ENCODE data around the gene MLLT10.
A peak's percentile ranks its signal among the peaks of the same experiment; 100 is the strongest.

MLLT10 gene

DNA sequence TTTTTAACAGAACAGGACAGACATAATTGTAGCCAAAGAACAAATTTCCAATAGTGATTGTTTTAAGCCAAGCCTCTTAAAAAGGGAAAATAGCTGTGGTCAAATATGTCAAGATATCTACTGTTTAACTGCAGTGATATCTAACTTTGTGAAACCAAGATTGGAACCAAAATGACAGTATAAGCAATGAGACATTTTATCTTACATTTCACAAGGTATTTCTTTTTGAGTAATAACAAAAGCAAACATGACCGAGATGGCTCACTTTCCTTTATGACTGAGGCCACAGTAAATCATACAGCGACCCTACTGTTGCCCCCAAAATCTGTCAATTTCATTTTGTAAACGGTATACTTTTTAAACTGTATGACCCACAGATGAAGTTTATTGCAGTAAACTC, 215.8 kb downstream of the MLLT10 start:
- no peak for FAIRE-seq

DNA sequence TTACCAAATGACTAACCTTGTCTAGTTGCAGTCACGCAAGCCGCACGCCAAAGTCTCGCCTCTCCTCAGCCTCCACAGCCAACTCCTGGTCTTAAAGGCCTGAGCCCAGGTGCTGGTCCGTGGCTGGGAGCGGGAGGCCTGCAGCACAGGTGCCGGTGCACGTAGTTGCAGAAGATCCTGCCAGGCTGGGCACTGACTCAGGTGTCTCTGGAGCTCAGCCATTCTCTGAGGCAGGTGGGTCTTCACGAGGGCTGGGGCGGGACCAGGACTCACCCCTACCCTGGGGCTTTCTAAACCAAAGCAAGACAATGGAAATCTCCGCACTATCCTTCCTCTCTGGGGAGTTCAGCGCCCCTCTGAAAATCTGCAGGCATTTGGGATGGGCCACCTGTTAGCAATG, 216.4 kb downstream of the MLLT10 start:
- no peak for FAIRE-seq

DNA sequence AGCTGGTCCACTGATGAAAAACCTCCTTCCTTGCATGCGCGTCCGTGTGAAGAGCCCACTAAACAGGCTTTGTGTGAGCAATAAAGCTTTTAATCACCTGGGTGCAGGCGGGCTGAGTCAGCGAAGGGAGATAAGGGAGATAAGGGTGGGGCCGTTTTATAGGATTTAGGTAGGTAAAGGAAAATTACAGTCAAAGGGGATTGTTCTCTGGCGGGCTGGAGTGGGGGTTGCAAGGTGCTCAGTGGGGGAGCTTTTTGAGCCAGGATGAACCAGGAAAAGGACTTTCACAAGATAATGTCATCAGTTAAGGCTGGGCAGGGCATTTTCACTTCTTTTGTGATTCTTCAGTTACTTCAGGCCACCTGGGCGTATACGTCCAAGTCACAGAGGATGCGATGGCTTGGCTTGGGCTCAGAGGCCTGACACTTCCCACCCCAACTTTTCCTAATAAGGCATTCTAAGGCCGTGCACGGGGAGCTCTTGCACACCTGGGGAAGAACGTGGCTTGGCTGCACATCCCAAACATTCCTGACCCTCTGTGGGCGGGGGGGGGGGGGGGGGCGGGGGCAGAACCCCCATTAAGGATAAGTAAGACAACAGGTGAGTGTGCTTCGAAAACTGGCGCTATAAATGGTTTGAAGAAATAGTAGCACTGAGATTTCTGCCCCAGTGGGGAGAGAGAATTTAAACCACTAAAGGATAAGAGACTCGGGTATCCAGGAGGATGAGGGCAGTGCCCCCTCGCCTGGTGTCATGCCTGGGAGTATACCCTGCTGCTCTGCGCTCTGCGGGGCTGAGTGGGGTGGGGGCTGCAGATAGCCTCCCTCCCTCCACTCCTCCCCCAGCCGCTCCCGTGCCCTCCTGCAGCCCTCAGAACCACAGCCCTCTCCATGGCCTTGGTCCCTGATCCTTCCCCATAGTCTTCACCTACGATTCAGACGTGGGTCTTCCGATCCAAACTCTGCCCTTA, 217.6 kb downstream of the MLLT10 start:
- FAIRE-seq: no peak

DNA sequence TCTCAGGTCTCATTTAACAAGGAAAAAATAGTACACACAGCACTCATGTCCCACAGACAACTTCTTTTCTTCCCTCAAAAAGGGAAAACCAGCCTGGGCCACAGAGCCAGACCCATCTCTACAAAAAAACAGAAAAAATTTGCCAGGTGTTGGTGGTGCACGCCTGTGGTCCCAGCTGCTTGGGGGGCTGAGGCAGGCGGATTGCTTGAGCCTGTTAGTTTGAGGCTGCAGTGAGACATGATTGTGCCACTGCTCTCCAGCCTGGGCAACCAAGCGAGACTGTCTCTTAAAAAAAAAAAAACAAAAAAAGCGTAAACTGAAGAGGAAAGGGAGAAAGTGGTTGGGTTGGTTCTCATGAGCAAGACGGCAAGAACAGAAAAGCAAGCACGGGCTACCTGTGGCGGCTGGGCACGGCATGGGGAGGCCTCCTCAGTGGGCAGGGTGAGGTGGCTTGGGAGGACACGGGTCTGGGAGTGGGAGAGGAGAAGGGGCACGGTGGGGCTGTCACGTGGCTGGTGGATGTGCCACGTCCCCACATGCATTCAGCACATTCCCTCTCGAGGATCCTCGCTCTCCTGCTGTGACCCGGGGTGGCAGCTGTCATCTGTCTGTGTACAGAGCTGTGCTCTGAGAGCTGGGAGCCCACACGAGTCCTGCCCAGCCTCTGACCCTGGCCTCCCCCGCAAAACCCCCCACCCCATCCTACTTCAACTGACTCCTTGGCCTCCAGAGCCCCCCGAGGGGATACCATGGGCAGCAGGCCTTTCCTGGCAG, 219.7 kb downstream of the MLLT10 start:
- FAIRE-seq: no peak

DNA sequence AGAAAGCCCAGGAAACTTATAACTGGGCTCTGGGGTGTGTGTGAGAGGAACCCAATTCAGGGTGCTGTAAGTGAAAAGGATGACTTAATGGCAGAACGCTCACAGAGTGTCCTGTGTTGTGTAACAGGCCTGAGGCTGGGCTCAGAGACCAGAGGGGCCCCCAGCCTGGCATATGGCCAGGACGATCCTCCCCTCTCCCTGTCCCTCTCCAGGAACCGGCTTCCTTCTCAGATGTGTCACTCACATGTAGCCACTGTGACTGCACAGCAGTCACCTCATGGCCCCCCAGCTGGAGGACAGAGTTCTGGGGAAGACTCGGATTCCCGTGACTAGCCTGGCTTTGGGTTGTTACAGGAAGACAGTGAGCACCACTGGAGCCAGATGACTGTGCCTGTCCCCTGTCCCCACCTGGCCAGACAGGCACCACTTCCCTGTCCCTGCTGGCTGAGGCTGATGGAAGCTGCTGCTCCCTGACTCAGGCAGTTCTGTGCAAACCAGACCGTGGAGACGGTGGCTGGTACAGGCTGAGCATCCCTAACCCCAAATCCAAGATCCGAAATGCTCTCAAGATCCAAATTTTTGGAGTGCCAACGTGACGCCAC, 220.5 kb downstream of the MLLT10 start:
- FAIRE-seq: no peak

DNA sequence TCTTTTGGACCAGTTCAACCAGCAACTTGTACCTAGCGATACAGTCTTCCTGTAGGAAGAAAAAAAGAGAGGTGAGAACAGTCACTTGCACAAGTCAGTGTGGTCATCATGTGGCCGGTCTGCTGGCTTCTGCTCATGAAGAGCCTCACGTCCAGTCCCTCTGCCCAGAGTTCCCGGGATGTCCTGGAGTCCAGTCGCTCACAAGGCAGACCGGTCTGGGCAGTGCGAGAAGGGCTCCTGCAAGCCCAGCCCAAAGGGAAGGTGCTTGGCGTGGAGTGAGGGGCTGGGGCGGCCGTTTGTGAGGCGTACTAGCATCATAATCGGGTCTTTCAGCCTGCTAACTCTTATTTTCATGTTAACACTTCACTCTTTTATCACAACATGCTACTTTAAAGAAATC, 222.7 kb downstream of the MLLT10 start:
- FAIRE-seq: no peak

DNA sequence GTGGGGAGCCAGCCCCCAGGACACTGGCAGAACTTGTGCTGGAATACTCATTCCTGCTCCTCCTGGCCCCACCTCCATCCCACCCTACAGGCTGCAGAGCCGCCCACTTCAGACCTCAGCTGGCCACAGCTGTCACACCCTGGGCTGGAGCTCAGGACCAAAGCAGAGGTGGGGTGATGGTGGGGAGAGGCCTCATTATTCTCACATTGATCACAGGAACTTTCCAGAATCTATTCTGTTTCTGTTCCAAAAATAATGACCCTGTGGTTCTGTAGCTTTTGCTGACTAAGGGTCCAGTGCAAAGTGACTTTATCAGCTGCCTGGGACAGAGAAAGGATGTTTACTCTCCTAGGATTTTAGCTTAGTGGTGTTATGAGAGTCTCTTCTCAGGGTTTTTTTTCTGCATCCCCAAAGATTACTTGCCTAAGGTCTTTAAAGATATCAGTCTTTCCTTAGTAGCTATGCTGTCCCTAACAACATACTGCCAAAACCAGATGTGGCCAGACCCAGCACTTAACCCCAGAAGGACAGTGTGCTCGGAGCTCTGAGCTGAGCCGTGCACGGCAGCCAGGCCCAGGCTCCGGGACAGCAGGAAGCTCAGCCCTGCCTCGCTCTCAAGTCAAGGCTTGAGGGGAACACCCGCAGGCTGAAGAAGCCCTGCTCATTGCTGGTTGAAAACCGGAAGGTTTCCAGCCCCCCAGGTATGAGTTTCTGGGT, 223.3 kb downstream of the MLLT10 start:
- no peak for FAIRE-seq

DNA sequence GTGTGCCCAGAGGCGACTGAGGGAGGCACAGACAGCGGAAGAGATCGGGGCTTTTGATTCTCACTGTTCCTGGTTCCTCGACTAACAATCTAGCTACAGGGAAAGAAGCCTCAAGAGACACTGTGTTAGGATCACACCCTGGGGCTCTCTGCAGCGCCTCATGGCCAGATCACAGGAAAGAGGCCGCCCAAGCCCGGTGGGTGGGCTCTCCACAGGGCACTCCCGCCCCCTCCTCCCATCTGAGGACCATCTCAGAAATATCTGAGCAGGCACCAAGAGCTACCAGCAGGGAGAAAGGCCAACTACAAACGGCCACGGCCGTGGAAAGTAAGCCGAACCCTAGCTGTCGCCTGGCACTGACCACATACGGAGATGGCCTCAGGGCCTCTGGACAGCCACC, 224.2 kb downstream of the MLLT10 start:
- FAIRE-seq: no peak

DNA sequence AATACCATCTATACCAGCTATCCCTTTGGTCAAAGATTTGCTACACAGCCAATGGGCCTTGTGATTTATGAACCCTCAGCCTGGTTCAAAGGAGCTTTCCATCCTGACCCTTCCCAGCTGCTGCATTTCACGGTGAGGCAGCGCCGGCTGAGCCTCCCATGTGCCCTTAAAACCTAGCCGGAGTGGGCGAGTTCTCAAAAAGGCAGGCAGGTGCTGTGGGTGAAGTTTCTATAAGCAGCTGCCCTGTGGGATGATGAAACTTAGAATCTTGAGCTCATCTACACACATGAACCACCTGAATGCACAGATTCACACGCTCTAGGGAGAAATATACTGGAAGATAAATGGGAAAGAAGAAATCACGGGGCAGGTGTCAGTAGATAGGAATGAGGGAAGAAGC, 224.7 kb downstream of the MLLT10 start:
- FAIRE-seq: no peak

DNA sequence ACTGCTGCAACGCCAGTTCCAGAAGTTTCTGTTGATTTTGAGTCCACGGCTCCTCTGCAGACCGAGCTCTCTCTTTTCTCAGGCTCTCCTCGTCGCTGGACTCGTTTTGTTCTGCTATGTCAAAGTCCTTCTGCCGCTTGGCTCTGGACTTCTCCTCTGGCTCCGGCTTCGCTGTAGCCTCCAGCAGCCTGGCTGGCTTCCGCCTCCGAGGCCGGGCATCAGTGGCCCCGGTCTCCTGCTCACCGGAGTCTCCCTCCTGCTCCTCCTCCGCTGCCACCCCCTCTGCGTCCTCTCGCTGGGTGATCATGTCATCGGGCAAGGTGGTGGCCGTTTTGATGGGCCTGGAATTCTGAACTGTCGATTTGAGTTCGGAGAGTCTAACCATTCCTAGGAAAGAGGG, 225.2 kb downstream of the MLLT10 start:
- no peak for FAIRE-seq

DNA sequence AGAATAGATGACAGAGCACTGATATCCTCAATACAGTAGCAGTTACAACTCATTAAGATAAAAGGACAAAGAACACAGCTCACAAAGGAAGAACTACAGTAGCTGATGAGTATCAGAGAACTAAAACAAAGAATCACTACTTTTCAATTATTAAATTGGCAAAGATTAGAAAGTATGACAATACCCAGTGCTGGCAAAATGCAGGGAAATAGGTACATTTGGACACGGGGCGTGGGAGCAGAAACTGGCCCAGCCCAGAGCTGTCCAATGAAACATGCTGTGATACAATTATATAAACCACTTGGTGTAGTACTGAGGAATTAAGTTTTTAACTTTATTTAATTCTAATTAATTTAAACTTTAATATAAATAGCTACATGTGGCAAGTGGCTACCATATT, 226.3 kb downstream of the MLLT10 start:
- no peak for FAIRE-seq

DNA sequence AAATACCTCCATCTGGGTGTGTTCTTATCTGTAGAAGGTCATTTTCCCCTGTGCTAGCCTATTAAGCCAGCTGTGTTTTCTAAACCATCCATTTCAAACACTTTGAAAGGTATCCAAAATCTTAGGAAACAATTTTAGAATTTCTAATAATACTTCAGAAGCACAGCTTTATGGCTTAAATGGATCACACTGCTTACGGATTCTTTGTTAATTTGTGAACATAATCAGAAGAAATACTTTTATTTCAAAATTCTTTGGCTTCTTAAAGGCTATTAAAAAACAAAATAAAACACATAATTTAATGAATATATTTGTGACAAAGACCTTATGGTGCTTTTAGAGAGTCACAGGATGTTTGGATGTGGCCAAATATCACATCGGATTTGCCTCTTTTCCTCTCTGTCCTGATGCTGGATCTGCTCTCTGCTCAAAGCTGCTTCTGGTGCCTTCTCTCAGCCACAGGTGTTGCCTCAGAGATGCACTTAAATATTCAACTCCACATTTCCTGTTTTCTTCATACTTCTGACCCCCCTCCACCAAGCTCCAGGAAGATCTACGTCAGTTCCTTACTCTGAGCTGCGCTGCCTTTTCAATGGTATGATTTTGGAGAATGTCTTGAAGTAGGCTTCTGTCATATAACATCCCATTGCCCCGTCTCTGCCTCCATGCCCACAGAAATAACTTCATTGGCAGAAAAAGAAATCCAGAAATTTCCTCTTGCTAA, 230.6 kb downstream of the MLLT10 start:
- FAIRE-seq: no peak

DNA sequence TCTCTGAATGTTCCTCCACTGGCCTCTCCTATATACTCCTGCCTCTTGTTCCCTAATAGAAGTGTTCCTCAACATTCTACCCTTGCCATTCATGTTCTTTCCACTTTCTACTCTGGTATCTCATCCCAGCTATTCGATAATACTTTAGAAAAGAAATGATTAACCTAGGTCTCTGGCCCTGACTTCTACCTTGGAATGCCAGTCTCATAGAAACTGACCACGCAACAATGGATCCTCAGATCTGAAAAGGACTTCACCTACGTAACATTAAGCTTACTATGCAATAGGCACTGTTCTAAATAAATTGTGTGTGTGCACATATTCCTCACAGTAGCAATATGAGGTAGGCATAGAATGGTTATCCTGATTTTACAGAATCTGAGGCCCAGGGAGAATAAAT, 235.0 kb downstream of the MLLT10 start:
- no peak for FAIRE-seq

DNA sequence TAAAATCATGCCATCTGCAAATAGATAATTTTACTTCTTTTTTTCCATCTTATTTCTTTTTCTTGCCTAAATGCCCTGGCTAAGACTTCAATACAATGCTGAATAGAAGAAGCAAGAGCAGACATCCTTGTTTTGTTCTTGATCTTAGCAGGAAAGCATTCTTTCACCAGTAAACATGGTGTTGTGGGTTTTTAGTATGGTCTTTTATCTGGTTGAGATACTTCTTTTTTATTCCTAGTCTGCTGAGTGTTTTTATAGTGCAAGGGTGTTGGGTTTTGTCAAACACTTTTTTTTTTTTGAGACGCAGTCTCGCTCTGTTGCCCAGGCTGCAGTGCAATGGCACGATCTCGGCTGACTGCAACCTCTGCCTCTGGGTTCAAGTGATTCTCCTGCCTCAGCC, 237.2 kb downstream of the MLLT10 start:
- no peak for FAIRE-seq

DNA sequence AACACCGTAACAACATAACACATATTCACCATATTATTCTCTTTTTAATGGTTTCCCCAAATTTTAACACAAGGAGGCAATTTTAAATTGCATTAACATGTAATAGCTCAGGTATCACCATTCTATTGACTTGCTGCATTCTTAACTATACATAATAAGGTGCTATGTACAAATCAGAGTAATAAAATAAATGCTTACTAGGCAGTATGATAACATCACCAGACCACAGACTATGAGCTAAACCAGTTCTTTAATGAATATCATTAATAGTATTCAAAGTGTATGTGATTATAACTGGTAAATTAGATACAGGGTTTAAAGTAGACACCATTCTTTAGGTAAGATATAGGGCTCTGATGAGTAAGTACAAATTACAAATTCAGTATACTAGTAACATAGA, 242.9 kb downstream of the MLLT10 start:
- FAIRE-seq: no peak

DNA sequence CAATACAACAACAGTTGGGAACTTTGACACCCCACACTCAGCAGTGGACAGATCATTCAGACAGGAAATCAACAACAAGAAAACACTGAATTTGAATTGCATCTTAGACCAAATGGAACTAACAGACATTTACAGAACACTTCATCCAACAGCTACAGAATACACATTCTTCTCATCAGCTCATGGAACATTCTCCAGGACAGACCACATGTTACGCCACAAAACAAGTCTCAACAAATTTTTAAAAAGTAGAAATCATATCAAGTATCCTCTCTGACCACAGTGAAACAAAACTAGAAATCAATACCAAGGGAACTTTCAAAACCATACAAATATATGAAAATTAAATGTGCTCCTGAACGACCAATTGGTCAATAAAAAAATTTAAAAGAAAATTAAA, 257.2 kb downstream of the MLLT10 start:
- peak; percentile 33 for FAIRE-seq

All from colon (tissue), 2 donors.